HL-60/S4 treated with phorbol 12-myristate 13-acetate at 8.2 ng/mL for 4 days and 3 days (cell line): Measurements from ENCODE around the gene RDH5.

ENCODE experiments used
- in situ Hi-C: fragments of 300-500 bp; cut with MboI; formaldehyde crosslinking; loops from 2 replicates; pipeline ENCODE4 v1.15.0; 2022; ENCODE audit warnings: low sequenced_read_pairs

RDH5 gene

DNA sequence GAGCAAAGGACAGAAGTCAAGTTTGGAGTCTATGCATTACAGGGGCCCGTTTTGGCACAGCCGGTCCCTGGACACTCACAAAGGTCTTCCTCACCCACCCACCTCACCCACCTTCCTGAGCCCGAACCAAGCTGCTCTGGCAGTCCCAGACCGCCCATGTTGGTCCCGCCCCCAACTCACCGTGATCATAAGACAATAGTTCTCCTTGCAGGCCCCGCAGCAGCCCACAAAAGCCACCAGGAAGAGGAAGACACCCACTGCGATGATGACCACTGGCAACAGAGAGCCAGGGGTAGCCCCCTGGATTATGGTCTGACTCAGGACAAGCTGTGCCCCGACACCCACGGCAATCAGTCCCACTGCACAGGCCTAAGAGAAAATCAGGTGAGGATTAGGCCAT is 6.8 kb downstream of the RDH5 start:
- in situ Hi-C loops = loop anchor here (25.0 kb wide), 1 partner anchor 210 kb away; the partner anchor contains the start of genes DGKA and PYM1

DNA sequence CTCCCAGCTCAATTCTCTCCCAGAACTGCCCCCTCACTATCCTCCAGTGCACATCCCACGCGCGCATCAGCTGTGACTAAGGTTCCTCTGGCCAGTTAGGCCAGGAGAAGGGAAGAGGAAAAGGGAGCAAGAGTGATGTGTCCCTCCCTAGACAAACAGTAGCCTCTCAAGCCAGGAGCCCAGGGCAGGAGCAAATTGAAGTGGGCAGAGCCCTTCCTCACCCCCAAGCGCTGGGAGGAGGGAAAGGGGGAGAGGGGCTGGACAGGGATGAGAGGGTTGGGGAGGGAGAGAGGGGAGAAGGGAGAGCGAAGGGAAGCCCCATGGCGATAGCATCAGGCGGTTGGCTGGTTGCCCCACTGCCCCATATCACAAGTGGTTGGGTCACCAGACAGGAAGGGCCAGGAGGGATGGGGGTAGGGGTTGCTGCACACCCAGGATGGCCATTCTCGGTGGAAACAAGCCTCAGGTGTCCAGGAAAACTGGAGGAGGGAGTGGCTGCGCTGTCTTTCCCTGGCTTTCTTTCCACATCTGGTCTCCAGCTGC is 7.5 kb downstream of the RDH5 start:
- in situ Hi-C loops = loop anchor here (25.0 kb wide), 1 partner anchor 210 kb away; the partner anchor contains the start of genes DGKA and PYM1

DNA sequence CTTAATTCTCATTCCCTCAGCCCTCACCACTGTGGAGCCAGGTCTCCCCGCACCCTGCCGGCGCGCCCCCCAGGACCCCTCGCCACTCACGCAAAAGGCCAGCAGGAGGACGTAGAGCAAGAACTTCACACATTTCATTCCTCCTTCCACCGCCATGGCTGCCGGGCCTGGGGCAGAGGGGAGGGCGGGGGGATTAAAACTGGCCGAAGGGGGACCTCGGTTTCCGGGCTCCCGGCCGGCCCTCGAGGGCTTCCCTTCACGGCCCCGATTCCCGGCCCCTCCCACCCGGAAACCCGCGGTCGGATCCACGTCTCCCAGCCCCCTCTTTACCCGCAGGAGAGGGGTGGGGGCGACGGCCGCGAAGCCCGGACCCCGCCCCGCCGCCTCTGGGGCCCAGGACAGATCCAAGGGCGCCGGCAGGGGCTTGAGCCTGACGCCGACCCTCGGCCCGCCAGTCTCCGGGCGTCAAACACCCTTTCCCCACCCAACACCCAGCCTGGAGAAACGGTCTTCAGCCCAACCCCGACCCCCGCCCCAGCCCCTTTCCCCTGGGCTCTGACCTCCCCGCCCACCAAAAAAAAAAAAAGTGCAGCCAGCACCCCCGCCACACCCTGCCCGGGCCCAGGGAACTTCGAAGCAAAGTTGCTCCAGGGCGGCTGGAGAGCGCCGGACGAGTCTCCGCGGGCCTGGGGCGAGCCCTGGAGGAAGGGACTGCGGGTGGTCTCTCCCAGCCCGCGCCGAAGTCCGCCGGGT is 8.2 kb downstream of the RDH5 start:
- in situ Hi-C loops = loop anchor here (25.0 kb wide), 1 partner anchor 209 kb away; the partner anchor contains the start of genes DGKA and PYM1

DNA sequence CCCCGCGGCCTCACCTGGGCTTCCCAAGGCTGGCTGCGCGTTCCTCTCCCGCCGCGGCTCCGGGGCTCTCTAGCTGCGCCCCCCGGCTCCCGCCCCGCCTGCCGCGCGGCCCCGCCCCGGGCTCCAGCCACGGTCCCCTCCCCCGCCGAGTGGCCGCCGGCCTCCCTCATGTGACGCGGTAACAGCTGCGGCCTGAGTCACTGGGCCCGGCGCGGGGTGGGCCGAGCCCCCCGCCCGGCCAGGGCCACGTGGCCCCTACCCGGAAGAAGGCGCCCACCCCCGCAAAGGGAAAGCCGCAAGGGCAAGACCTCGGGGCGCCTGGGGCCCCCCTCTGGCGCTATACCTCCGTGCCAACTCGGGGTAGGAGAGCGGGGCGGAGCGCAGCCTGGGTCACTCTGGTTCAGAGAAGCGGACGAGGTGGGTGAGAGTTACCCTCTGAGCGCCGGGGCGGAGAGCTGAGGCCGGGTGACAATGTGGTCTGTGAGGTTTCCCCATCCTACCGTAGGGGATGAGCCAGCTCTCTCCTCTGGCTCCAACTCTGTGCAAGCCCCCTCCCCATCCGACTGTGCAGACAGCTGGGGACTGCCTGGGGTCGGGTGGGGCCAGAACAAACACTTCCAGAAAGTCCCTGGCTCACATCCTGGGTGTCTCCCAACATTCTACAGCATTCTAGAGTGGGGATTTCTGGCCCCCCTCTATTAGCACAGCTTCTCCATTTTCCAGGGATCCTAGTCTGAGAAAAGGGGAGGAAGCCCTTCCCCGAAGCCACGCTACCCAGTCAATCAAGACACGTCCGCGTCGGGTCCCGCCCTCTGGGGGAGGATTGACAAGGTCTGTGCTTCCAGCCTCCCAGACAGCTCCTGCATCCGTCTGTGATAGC is 9.0 kb downstream of the RDH5 start, which contains the start of gene CD63:
Gene CD63 (minus strand): TSS at position 71 of the 880 bp plus-strand sequence. CDS start 668 bp downstream, outside the sequence.
- in situ Hi-C loops = loop anchor here (25.0 kb wide), 1 partner anchor 208 kb away; the partner anchor contains the start of genes DGKA and PYM1

DNA sequence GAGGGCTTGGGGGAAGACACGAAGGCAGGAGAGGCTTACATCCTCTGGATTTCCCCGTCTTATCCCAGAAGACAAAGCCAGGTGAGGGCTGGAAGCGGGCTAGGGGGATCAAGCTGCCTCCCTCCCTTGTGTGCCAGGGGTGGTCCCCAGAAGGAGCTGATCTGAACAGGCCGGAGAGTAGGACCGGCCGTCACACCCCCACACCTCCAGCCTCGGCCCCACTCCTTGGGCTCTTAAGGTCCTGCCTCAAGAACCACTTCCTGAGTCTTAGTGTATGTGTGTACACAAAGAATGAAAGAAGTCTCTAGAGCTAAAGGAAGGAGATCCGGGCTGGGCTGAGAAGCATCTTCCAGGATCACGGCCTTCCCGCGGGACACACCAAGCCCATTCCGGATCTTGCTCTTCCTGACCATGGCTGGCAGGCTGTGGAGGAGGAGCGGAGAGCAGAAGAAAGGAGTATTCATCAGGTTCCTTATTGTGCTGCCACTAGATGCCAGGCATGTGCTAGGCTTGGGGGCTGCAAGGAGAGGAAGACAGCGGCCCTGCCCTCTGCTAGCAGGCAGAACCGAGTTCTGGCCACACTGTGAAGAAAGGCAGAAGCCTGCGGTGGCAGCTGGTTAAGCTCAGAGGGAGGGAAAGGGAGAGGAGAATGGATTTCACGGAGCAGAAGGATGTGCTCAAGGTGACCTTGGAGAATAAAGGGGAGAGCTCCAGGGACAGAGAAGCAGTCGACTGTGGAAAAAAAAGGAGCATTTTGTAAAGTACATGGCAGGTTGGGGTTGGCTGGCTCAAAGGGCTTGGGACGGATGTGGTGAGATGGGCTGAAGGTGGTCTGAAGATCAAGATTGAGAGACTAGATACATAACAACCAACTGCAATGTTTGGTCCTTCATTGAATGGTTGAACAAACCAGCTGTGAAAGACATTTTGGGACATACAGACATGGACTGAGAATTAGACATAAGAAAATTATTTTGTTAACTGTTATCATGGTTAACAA is 9.9 kb downstream of the RDH5 start:
- in situ Hi-C loops = loop anchor here (25.0 kb wide), 1 partner anchor 207 kb away; the partner anchor contains the start of genes DGKA and PYM1

DNA sequence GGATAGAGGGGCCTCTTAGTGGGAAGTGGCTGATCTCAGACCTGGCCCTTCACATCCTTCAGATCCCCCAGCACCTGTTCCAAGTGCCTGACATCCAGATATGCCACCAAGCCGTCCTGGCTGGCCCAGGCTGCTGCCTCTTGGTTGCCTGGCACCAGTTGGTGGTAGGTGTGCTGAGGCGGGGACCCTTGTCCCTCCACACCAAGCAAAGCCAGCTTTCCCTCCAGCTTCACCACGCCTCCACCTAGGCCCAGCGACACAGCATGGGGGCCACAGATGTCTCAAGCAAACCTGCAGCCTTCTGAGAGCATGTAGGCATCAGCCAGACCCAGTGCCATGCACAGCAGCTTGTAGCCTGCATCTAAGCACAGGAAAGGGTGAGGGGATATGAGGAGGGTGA is 12.1 kb downstream of the RDH5 start:
- in situ Hi-C loops = loop anchor here (25.0 kb wide), 1 partner anchor 205 kb away; the partner anchor contains the start of genes DGKA and PYM1

DNA sequence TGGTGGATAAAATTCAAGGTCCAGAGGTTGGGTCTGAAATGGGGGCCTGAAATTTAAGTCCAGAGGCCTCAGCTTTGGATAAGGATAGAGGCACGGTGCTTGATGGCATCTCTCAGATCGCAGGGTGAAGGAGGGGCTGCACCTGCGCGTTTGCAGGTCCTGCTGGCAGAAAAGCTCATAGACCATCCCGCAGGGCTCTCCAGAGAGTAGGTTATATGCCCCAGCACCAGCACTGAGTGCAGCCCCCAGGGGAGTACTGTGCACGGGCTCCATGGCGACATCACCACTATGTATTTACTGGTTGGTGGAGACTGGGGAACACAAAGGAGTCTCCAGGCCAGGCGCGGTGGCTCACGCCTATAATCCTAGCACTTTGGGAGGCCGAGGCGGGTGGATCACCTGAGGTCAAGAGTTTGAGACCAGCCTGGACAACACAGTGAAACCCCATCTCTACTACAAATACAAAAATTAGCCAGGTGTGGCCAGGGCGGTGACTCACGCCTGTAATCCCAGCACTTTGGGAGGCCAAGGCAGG is 12.9 kb downstream of the RDH5 start:
- in situ Hi-C loops = loop anchor here (25.0 kb wide), 1 partner anchor 204 kb away; the partner anchor contains the start of genes DGKA and PYM1

DNA sequence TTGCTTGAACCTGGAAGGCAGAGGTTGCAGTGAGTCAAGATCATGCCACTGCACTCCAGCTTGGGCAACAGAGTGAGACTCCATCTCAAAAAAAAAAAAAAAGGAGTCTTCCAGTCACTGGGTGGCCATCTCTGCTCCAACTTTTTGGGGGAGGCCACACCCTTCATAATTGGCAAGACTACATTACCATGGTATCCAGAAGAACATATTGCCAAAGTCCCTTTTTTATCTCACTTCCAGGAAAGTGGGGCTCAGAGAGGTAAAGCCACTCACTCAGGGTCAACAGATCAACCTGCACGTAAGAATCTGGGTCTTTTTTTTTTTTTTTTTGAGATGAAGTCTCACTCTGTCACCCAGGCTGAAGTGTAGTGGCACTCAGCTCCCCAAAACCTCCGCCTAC is 13.7 kb downstream of the RDH5 start:
- in situ Hi-C loops = loop anchor here (25.0 kb wide), 1 partner anchor 203 kb away; the partner anchor contains the start of genes DGKA and PYM1

DNA sequence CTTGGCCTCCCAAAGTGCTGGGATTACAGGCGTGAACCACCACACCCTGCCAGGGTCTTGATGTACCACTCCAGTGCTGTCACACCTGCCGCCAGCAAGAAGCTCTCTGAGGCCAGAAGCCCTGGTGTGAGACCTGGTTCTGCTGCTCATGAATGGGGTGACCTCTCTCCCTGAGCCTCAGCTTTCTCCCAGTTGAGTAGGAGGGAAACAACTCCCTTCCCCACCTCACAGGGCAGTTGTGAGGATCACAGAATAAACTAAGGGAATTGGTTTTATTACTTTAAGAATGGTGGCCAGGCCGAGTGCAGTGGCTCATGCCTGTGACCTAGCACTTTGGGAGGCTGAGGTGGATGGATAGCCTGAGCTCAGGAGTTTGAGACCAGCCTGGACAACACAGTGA is 14.4 kb downstream of the RDH5 start:
- in situ Hi-C loops = loop anchor here (25.0 kb wide), 1 partner anchor 203 kb away; the partner anchor contains the start of genes DGKA and PYM1

DNA sequence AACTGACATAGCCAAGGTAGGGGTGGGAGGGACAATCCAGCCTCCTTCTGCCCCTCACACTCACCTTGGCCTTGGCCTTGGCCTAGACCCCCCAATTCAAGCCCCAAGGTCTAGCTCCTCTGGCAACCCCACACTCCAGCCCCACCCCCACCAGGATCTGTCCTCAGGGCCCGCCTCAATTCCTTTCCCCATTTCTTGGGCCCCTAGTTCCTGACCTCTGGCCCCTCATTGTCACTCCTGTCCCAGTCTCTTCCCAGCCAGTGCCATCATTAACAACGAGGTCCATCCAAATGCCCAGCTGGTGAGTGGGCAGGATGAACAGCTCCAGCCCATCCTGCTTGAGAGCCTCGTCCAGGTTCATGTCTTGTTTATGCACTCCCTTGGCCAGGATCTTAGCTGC is 15.9 kb downstream of the RDH5 start:
- in situ Hi-C loops = loop anchor here (25.0 kb wide), 1 partner anchor 201 kb away; the partner anchor contains the start of genes DGKA and PYM1

DNA sequence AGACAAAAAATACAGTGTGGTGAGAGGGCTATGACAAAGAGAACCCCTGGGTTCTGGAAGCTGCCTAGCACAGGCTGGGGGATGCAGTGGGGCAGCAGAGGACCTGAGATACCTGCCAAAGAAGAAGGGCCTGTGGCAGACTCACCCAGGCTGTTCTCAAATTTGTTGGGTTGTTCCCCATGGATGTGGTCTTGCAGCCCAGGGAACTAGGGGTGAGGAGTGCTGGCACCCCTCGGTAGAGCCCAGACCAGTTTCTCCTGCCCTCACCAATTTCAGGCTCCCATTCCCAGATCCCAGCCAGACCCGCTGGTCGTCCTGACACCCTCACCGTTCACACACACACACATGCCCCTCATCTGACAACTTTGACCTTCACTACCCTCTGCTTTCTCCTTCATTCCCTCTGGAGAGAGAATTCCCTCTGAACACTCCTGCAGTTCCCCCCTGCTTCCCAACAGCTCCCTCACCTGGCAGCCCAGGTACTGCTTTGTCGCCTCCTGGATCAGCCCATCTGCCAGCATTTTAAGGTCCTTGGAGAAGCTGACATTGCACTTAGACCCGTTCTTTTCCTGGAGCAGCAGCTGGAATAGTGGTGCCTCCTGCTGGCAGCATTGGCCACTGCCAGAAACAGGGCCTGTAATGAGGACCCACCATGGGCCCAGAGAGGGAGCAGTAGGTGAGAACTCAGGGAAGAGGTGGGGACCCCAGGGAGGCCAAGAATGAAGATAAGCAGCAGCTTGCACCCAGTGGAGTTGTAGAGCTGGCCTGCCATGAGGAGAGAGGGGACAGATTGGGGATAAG is 16.8 kb downstream of the RDH5 start:
- in situ Hi-C loops = loop anchor here (25.0 kb wide), 1 partner anchor 200 kb away; the partner anchor contains the start of genes DGKA and PYM1

DNA sequence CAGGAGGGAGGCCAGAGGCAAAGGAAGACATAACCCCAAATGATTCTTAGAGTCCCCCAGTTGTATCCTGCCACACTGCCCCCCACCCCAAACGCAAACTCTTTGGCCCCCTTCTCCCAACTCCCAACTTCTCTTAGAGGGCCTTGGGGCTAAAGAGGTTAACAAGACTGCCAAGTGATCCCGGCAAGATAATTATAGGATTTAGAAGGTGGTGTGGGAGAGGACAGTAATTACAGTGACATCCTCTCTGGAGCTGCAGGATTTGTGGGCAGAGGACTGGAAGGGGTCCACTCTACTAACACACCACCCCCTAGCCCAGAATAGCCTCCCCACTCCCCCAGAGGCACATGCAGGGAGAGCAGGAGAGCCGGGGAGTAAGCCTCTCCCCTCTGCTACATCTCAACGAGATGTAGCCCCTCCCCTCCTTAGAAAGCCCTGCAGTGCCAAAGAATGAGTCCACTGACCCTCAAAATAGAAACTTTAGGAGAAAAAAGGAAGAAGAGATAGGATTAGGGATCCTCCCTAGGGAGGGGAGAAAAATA is 17.5 kb downstream of the RDH5 start:
- in situ Hi-C loops = loop anchor here (25.0 kb wide), 1 partner anchor 200 kb away; the partner anchor contains the start of genes DGKA and PYM1

DNA sequence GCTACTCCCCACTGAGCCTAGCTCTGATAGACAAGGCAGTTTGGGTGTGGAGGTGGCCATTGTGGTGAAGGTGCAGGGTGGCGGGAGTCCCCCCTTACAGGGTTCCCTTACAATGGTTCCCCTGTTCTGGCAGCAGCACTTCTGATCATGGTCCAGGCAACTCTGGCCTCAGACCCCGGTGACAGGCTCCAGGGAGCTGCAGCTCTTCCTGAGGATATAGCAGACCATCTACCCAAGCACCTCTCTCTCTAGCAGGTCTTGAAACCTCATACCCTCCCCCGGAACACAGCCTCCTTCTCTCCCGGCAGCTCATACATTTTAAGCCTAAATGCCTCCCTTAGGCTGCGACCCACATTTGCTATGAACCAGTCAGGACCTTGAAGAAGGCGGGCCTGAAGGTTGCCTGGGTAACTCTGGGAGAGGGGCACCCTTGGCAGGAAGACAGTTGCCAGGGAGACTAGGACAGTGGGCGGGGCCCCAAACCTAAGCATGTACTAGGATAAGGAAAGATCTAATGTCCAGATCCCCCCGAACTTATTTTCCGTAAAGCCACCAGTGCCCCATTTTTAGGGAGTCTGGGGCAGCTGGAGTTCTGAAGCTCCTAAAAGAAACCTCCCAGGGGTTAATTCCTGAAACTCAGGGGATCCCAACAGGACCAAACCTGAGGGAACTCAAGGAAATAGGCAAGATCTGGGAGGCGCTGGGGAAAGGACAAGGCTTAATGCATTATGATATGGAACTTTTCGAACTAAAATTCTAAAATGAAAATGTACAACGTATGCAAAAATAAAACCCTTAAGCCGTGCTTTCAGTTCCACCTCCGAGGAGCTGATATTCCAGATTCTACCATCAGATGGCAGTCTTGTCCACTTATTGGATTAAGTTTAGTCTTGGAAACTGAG is 18.2 kb downstream of the RDH5 start:
- in situ Hi-C loops = loop anchor here (25.0 kb wide), 1 partner anchor 199 kb away; the partner anchor contains the start of genes DGKA and PYM1

DNA sequence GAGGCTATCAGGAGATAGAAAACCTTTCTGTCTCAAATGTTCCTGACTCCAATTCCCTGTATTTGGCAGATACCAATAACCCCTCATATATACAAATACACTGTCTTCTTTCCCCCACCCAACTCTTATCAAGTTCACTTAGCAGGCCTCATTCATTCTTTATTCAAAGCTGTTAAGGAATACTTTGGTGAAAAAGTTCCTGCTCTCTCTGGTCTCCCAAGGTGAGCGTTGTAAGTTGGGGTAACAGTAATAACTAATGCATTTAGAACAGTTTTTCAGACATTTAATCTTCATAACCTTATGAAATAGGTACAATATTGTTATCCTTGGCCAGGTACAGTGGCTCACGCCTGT is 18.8 kb downstream of the RDH5 start:
- in situ Hi-C loops = loop anchor here (25.0 kb wide), 1 partner anchor 198 kb away; the partner anchor contains the start of genes DGKA and PYM1

DNA sequence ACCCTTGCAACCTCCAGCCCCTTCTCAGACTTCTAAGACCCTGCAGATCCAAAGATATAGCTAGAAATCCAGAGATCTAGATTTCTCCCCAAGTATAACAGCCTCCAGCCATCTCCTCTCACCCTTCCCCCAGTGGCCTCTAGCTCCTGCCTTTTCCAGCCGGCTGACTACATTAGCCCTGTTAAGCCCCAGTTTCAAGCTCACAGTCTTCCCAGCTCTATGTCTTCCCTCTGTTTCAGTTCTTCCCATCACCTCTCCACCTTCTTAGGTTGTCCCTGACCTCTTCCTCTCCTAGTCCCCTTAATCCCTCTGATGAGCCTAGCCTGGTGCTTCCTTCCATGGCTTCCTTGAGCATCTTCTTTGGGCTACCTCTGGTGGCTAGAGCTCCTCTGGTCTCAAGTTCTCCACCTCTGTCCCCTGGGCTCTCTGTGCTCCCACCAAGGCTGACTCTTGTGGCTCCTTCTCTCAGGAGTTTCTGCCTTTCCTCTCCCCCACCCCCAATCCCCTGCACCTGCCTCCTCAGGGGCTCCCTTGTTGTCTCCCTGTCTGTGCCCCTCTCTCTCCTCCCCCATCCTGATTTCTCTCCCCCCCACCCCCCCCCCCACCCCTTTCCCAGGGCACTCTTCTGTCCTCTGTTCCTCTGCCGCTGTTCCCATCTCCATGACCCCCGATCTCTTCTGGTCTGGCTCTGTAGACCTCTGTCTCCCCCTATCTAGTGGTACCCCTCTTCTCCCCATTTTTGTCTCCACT is 21.9 kb downstream of the RDH5 start:
- in situ Hi-C loops = loop anchor here (25.0 kb wide), 1 partner anchor 195 kb away; the partner anchor contains the start of genes DGKA and PYM1
